T1000 (cell line): ENCODE results near the gene ZNF543.
A peak's percentile ranks its signal among the peaks of the same experiment; 100 is the strongest.
"Not testable (repeated sequence)": the region's sequence is repeated elsewhere in the genome, so short reads cannot be mapped to it uniquely, and the experiment has no call there.

ENCODE experiments used
- DNase-seq: peaks from one replicate; lab custom pipeline; 2025; ENCODE audit warnings: mixed read lengths; lab: John Stamatoyannopoulos, UW

ZNF543 gene

DNA sequence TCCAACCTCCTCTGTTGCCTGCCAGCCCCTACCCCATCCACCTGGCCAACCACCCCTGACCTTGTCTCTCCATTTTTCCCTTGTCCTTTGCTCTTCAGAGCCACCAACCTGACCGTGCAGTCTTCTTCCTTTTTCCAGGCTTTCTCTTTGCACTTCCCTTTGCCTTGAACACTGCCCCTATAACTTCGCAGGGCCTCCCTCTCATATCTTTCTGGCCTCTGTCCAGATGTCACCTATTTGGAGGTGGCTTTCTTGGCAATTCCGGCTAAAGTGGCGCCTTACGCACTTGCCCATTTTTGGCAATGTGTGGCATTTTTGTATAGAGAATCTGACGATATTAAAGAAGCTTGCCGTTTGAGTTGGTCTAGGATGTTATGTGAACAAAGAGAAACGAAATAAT lies 844 bp downstream of the ZNF543 start:
- DNase-seq: no peak

DNA sequence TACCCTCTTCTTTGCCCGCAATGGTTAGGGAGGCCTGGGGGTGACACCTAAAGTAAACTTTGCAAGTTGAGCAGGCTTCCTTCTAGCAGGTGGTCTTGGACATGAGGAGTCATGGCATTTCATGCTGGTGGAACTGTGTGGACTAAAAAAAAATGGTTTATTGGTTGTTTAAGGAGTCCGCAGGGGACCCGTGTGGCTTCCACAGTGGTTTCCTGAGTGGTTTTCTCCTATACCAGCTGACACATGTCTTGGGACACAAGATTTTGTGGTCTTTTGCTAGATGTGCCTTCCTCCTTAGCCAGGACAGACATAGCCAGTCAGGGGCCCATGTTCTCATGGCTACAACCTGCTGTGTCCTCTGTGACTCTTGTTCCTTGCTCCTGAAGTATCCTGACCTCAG lies 1.5 kb downstream of the ZNF543 start:
- DNase-seq: no peak

DNA sequence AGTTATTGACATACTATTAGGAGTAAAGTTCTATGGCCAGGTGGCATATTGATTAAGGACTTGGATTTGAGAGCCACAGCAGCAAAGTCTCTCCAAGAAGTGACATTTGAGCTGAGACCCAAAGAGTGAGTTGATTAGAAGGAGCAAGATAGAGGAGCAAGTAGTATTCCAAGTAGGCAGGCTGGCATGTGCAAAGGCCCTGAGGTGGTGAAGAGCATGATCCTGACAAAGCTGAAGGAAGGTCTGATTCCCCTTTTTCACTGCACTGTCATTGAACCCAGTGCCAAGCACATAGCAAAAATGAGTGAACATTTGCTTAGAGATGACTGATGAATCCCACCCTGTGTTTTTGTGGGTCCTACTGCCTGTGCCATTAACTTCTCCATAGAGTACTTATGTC lies 4.7 kb downstream of the ZNF543 start:
- no peak for DNase-seq

DNA sequence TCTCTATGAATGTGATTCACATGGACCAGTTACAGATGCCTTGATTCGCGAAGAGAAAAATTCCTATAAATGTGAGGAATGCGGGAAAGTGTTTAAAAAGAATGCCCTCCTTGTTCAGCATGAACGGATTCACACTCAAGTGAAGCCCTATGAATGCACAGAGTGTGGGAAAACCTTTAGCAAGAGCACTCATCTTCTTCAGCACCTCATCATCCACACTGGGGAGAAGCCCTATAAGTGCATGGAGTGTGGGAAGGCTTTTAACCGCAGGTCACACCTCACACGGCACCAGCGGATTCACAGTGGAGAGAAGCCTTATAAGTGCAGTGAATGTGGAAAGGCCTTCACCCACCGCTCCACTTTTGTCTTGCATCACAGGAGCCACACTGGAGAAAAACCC lies 7.7 kb downstream of the ZNF543 start:
- no peak for DNase-seq

DNA sequence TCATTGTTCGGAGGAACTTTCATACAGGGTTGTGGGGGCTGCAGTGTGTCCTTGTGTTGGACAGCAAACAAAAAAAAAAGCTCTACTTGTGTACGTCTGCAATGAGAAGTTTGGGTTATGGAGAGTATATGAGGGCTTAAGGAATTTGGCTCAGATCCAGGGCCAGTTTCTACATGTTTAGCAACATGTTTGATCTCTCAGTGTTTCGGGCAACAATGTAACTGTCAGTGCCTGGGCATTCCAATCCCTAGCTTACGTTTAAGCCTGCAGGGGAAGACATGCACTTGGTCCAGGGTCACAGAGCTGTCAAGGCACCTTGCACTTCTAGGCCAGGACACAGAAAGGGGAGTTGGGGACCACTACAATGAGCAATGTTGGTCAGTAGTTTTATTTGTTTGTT lies 13.9 kb downstream of the ZNF543 start:
- no peak for DNase-seq

DNA sequence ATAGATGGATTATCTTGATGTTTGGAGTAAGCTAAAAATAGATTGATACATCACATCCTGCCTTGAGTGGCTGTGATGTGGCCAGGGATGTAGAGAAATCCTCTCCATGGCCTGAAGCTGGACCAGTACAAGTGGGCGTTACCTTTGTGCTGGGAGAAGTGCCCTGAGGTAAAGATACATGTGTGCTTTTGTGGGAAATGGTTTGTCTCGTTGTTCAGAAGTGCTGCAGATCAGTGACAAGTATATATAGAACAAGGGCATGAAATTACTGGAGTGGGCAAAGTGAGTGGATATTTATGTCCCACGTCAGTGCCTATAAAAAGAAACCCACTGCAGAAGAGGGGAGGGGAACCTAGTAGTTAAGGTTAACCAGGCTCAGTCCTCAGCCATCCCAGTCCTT lies 18.6 kb downstream of the ZNF543 start:
- no peak for DNase-seq

DNA sequence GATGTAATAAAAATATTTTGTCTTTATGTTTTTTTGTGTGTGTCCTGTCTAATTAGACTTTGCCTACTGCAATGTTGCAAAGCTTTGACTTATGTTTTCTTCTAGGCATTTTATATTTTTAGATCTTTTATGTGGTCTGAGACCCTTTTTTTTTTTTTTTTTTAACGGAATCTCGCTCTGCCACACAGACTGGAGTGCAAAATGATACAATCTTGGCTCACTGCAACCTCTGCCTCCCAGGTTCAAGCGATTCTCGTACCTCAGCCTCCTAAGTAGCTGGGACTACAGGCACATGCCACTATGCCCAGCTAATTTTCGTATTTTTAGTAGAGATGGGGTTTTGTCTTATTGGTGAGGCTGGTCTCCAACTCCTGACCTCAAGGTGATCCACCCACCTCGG lies 22.3 kb downstream of the ZNF543 start:
- no peak for DNase-seq

DNA sequence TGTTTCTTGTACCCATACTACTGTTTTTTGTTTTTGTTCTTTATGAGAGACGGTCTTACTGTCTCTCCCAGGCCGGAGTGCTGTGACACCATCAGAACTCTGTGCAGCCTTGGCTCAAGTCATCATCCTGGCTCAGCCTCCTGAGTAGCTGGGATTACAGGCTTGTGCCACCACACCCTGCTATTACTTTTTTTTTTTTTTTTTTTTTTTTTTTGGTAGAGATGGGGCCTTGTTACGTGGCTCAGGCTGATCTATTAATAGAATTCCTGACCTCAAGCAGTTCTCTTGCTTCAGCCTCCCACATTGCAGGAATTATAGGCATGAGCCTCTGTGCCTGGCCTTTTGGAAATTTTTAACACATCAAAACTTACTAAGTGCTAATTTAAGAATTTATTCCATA lies 27.9 kb downstream of the ZNF543 start:
- DNase-seq: no peak

DNA sequence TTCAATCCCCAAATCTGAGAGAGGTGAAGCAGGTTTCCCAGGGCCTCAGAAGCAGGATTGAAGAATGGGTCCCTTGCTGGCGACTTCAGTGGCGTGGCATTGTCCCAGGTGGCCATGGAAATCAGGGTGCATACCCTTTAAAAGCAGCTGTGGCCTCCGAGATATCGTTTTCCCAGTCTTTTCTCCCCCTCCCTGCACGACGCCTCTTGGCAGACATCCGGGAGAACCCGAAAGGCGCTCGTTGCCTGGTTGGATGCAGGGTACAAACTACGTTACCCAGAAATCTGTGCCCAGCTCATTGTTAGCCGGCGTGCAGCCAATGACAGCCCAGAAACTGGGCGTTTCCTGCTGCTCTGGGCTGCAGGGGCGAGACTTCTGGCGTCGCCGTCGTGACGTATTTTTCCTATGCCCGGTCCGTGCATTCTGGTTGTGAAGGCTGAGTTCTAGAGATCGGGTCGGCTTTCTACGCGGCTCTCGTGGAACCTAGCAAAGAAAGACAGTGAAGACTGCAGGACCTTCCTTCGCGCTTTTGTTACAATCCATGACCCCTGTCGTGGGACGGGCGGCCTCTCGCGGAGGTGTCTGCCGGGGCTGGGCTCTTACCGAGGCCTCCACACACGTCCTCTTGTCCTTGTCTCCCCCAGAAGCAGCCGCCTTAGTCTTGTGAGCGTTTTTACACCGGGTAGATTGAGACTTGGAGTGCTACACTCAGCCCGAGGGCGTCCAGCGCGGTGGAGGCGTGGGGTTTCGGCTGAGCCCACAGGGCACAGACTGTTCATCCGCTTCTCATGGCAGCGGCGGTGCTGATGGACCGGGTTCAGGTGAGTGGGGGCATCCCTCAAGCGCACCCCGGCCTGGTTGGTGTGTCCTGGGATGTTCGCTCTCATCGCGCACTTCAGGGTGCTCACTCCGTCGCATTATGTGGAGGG lies 30.9 kb downstream of the ZNF543 start, which contains the start of gene ZNF304:
ZNF304 (plus strand) TSS at position 395 of the 929 bp plus-strand sequence; CDS start at position 789, 394 bp downstream.
- peak; percentile 78 for DNase-seq

DNA sequence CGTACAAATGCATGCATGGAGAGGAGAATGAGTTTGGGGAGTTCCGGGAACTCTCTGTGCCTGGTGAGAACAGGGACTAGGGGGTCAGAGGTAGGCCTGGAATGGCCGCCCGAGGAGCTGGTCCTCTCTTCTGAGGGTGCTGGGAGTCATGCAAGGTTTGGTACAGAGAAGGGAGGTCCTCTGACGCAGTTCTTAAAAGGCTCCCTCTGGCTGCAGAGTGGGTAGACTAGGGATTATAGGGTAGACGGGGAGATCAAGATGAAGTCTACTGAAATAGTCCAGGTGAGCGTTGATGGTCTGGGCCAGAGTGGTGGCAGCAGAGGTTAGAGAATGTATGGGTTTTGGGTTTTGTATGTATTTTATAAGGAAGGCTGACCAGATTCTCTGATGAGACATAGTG lies 31.6 kb downstream of the ZNF543 start:
- no peak for DNase-seq

DNA sequence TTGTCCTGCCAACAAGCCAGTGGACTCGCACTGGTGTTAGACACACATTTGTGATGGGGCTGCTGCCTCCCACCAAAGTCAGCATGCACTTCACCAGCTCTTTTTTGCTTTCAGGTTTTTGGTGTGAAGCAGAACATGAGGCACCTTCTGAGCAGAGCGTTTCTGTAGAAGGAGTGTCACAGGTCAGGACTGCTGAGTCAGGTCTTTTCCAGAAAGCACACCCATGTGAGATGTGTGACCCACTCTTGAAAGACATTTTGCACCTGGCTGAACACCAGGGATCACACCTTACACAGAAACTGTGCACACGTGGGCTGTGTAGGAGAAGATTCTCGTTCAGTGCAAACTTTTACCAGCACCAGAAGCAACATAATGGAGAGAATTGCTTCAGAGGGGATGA lies 35.6 kb downstream of the ZNF543 start:
- no peak for DNase-seq

DNA sequence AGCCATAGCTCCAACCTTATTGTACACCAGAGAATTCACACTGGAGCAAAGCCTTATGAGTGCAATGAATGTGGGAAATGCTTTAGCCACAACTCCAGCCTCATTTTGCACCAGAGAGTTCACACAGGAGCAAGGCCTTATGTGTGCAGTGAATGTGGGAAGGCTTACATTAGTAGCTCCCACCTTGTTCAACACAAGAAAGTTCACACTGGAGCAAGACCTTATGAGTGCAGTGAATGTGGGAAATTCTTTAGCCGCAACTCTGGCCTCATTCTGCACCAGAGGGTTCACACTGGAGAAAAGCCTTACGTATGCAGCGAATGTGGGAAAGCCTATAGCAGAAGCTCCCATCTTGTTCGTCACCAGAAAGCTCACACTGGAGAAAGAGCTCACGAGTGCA lies 37.1 kb downstream of the ZNF543 start:
- no peak for DNase-seq

DNA sequence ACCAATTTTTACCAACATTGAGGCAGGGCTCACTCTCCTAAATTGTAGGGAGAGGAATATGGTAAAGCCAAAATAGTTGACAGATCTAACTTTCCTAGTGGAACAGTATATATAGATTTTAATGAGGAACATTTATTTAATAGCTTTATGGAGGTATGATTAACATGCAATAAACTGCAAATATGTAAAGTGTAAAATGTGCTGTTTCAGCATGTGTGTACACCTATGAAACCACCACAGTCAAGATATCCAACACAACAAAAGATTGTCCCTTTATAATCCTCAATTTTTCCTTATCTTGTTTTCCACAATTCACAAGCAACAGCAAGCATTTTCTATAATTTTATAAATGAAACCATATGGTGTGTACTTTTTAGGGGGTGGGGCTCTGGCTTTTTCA lies 39.0 kb downstream of the ZNF543 start:
- DNase-seq: no peak

DNA sequence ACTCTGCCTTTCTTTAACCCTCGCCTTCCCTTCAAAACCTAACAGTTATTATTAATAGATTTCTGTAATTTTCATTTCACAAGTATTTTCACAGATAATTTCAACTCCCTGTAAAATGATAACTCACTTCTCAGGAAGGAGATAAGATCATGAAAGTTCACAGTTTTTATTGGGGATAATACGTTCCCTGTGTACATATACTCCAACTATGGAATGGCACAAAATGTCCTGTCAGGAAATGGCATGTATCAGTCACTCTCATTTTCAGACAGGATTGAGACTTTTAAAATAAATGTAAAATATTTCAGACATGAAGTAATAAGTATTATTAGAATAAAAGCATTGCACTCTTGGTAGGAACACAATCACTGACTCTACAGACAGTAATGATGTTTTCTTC lies 42.1 kb downstream of the ZNF543 start:
- DNase-seq: no peak

DNA sequence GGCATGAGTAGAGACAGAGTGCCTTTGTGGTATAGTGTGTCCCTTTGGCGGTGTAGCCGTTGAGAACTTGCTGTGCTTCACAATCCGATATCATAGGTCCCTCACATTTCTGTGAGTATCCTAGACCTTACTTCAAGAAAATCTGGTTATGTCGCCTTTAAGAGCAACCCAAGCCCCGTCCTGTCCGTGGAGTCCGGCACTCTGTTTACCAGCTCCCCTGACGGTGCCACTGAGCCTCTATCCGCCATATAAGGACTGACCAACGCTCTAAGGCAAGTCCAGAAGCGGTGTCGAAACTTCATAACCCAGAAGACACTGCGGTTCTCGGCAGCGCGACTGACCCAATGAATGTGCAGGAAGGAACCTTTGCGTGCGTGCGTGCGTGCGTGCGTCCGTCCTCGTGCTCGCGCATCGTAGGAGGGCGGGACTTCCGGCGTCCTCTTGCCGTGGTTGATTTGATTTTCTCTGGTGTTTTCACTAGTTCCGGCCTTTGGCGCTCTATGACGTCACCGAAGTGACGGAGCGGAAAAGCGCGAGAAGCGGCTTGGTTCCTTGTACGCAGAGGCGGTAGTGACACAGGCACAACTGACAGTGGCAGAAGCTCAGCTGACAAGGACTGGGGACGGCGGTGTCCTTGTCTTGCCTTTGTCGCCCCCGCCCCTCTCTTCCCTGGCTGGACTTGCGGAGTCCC lies 42.9 kb downstream of the ZNF543 start, which contains the start of the genes TRAPPC2B and ZNF547:
TRAPPC2B (plus strand) TSS at position 555 of the 691 bp plus-strand sequence. CDS start 1,283 bp downstream, outside the sequence.
ZNF547 (plus strand) TSS at position 555 of the 691 bp plus-strand sequence. CDS start 5,005 bp downstream, outside the sequence.
- peak; percentile 96 for DNase-seq

DNA sequence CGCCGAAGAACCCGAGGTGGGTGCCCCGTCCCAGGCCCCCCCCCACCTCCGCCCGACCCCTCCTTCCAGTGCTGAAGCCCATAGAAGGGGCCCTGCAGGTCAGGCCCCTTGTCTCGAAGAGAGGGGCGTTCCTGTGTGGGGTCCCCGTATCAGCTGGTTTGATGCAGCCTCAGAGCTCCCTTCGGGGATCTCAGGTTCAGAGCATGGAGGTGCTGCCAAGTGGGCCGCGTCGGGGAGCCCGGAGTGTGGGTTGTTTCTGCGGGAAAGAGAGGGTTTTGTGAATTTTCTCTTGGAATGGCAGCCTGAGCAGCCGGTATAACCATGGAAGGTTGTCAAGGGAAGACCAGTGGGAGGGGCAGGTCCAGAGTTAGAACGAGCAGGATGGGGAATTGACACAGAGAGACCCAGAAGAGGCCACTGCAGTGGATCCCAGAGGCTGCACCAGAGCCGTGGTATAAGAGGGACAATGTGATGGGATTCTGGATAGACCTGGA lies 43.5 kb downstream of the ZNF543 start:
- no peak for DNase-seq

DNA sequence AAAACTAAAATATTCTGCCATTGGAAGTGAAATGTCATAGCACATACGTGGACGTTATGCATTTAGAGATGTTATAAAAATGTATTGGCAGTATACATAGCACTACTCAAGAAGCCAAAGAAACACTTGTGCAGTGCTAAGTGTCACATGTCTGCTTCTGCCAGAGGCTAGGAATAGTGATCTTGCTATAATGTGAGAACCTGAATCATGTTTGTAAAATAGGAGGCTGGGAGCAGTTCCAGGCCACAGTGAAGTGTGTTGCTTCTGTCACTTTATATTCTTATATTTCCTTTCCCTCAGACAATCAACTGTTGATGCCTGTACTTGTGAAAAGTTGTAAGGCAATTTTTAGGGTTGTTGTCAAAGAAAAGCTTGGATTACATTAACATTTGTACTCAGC lies 46.5 kb downstream of the ZNF543 start:
- DNase-seq: no peak

DNA sequence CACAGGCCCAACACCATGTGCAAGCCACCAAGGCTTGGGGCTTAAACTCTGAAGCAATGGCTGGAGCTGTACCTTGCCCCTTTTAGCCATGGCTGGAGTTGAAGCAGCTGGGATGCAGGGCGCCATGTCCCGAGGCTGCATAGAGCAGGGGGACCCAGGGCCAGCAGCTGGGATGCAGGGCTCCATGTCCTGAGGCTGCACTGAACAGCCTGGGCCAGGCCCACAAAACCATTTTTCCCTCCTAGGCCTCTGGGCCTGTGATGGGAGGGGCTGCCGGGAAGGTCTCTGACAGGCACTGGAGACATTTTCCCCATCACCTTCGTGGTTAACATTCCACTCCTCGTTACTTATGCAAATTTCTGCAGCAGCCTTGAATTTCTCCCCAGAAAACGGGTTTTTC lies 53.9 kb downstream of the ZNF543 start:
- DNase-seq: no peak

DNA sequence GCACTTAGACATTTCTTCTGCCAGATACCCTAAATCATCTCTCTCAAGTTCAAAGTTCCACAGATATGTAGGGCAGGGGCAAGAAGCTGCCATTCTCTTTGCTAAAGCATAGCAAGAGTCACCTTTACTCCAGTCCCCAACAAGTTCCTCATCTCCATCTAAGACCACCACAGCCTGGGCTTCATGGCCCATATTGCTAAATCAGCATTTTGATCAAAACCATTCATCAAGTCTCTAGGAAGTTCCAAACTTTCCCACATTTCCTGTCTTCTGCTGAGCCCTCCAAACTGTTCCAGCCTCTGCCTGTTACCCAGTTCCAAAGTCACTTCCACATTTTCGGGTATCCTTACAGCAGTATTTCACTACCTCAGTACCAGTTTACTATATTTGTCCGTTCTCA lies 54.4 kb downstream of the ZNF543 start:
- not testable (repeated sequence) for DNase-seq

DNA sequence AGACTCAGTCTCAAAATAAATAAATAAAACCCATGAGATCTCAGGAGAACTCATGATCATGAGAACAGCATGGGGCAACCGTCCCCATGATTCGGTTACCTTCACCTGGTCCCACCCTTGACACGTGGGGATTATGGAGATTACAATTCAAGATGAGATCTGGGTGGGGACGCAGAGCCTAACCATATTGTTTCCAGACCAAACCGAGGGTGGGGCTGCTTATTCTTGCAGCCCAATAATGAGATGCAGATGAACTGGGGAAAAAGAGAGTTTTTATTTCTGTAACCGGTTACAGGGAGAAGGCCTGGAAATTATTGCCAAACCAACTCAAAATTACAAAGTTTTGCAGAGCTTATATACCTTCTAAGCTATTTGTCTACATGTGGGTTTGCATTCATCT lies 55.9 kb downstream of the ZNF543 start:
- no peak for DNase-seq

DNA sequence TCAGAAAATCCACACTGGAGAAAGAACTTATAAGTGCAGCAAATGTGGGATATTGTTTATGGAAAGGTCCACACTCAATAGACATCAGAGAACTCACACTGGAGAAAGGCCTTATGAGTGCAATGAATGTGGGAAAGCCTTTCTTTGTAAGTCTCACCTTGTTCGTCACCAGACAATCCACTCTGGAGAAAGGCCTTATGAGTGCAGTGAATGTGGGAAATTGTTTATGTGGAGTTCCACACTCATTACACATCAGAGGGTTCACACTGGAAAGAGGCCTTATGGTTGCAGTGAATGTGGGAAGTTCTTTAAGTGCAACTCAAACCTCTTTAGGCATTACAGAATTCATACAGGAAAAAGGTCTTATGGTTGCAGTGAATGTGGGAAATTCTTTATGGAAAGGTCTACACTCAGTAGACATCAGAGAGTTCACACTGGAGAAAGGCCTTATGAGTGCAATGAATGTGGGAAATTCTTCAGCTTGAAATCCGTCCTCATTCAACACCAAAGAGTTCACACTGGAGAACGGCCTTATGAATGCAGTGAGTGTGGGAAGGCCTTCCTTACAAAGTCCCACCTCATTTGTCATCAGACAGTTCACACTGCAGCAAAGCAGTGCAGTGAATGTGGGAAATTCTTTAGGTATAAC lies 57.4 kb downstream of the ZNF543 start:
- no peak for DNase-seq
